HG03521 (cell line): Measurements from ENCODE around the gene TMEM120A.

ENCODE experiments used
- ATAC-seq: cut with Tn5 transposase; IDR thresholded peaks from one replicate; pipeline ENCODE4 v1.9.1; 2021; ENCODE audit warnings: mild to moderate bottlenecking, moderate library complexity; ENCODE audit not compliant: unreplicated experiment

The TMEM120A gene

GRCh38 chr7:75960372-75960771, 34.0 kb downstream of the TMEM120A start:
- ATAC-seq: no peak

- ATAC-seq: no peak
Measured at GRCh38 chr7:75958802-75959543, 35.4 kb downstream of the TMEM120A start.

- ATAC-seq: no peak
Measured at GRCh38 chr7:75957021-75957736, 37.2 kb downstream of the TMEM120A start.

- no peak for ATAC-seq
Measured at GRCh38 chr7:75955331-75955955, 39.0 kb downstream of the TMEM120A start.

- ATAC-seq: no peak
Measured at GRCh38 chr7:75953931-75954330, 40.5 kb downstream of the TMEM120A start.

GRCh38 chr7:75953431-75953830, 41.0 kb downstream of the TMEM120A start:
- no peak for ATAC-seq

- ATAC-seq: no peak
Measured at GRCh38 chr7:75951506-75951905, 42.9 kb downstream of the TMEM120A start.

GRCh38 chr7:75950111-75950681, 44.2 kb downstream of the TMEM120A start:
- no peak for ATAC-seq

GRCh38 chr7:75948179-75948578, 46.2 kb downstream of the TMEM120A start:
- ATAC-seq: no peak

- no peak for ATAC-seq
Measured at GRCh38 chr7:75946207-75946855, 48.1 kb downstream of the TMEM120A start.

- no peak for ATAC-seq
Measured at GRCh38 chr7:75945297-75946168, 48.9 kb downstream of the TMEM120A start.

- no peak for ATAC-seq
Measured at GRCh38 chr7:75944507-75944906, 49.9 kb downstream of the TMEM120A start.

GRCh38 chr7:75943864-75944263, 50.5 kb downstream of the TMEM120A start:
- no peak for ATAC-seq

GRCh38 chr7:75938921-75939320, 55.5 kb downstream of the TMEM120A start:
- ATAC-seq: no peak

GRCh38 chr7:75937958-75938786, 56.2 kb downstream of the TMEM120A start:
- no peak for ATAC-seq
